OCI-LY1 (cell line): ENCODE data around the gene WBP1L.

Experiments used
- H2AFZ ChIP-seq: fragments of 200-600 bp; sonication (generic), shearing (Covaris generic); 2 replicates; pipeline ENCODE4 v1.6.0; 2014; ENCODE audit warnings: antibody characterized with exemption, mild to moderate bottlenecking, low read length
- H3F3A ChIP-seq: fragments of 200-600 bp; sonication (generic), shearing (Covaris generic); 2 replicates; pipeline ENCODE4 v1.6.0; 2014; ENCODE audit warnings: mild to moderate bottlenecking, antibody characterized with exemption, low read length, moderate library complexity; ENCODE audit not compliant: insufficient read depth
- H3K27ac ChIP-seq: fragments of 200-600 bp; sonication (generic); 2 replicates; pipeline ENCODE4 v1.5.1; 2014; ENCODE audit warnings: low read length, mixed run types, mild to moderate bottlenecking, low read depth; ENCODE audit not compliant: poor library complexity, severe bottlenecking
- H3K27me3 ChIP-seq: fragments of 200-600 bp; sonication (generic); 2 replicates; pipeline ENCODE4 v1.6.0; 2014; ENCODE audit warnings: antibody characterized with exemption, mild to moderate bottlenecking, low read length, moderate library complexity; ENCODE audit not compliant: insufficient read depth
- H3K36me3 ChIP-seq: fragments of 200-600 bp; sonication (generic); 2 replicates; pipeline ENCODE4 v1.6.1; 2014; ENCODE audit warnings: mild to moderate bottlenecking, antibody characterized with exemption, low read length, moderate library complexity, mixed read lengths; ENCODE audit not compliant: insufficient read depth
- H3K4me1 ChIP-seq: fragments of 200-600 bp; sonication (generic); 2 replicates; pipeline ENCODE4 v1.5.1; 2014; ENCODE audit warnings: mild to moderate bottlenecking, low read length, moderate library complexity; ENCODE audit not compliant: insufficient read depth, severe bottlenecking
- H3K4me2 ChIP-seq: fragments of 200-600 bp; sonication (generic), shearing (Covaris generic); 2 replicates; pipeline ENCODE4 v1.6.1; 2014; ENCODE audit warnings: low read length
- H3K4me3 ChIP-seq: fragments of 200-600 bp; sonication (generic); 2 replicates; pipeline ENCODE4 v1.5.1; 2014; ENCODE audit warnings: low read length, low read depth, mild to moderate bottlenecking, mixed read lengths; ENCODE audit not compliant: poor library complexity, severe bottlenecking
- H3K79me2 ChIP-seq: fragments of 200-600 bp; shearing (Covaris generic); 2 replicates; pipeline ENCODE4 v1.6.1; 2016; ENCODE audit warnings: mixed run types, low read length, mixed read lengths; ENCODE audit not compliant: insufficient read depth
- H3K9ac ChIP-seq: fragments of 200-600 bp; sonication (generic), shearing (Covaris generic); 2 replicates; pipeline ENCODE4 v1.6.1; 2014; ENCODE audit warnings: mild to moderate bottlenecking, low read length, mixed read lengths
- H3K9me2 ChIP-seq: fragments of 200-600 bp; sonication (generic), shearing (Covaris generic); 2 replicates; pipeline ENCODE4 v1.6.1; 2014; ENCODE audit warnings: low read depth, mild to moderate bottlenecking, low read length, mixed read lengths
- H3K9me3 ChIP-seq: fragments of 200-600 bp; shearing (Covaris generic); 2 replicates; pipeline ENCODE4 v1.6.1; 2014; ENCODE audit warnings: low read length, mixed read lengths
- H4K20me1 ChIP-seq: fragments of 200-600 bp; sonication (generic), shearing (Covaris generic); 2 replicates; pipeline ENCODE4 v1.6.0; 2016; ENCODE audit warnings: mild to moderate bottlenecking, low read length; ENCODE audit not compliant: insufficient read depth
- CTCF ChIP-seq: fragments of 200-600 bp; sonication (generic), shearing (Covaris generic); IDR thresholded peaks from 2 replicates; pipeline ENCODE4 v1.5.1; 2017; ENCODE audit warnings: mild to moderate bottlenecking, antibody characterized with exemption, low read length, moderate library complexity, mixed read lengths
- EZH2 ChIP-seq: fragments of 200-600 bp; sonication (generic), shearing (Covaris generic); IDR thresholded peaks from 2 replicates; pipeline ENCODE4 v1.8.0; 2017; ENCODE audit warnings: borderline replicate concordance, mixed run types, mild to moderate bottlenecking, antibody characterized with exemption, low read length, moderate library complexity, mixed read lengths

The WBP1L gene

GRCh38 chr10:102701272-102701671 lies 42.5 kb upstream of the WBP1L start:
- no peaks in the 10 kb centered on the region for H3K9me2 ChIP-seq
- no peak overlapping the region for H2AFZ ChIP-seq
- no peak overlapping the region for H3K27ac ChIP-seq
- H3F3A ChIP-seq: no peaks in the 10 kb centered on the region
- TF ChIP-seq EZH2 (no peak), CTCF (no peak)
- no peaks in the 10 kb centered on the region for H4K20me1 ChIP-seq
- no peak overlapping the region for H3K9ac ChIP-seq
- no peak overlapping the region for H3K4me3 ChIP-seq
- no peaks in the 10 kb centered on the region for H3K27me3 ChIP-seq
- peaks cover 5% of the 10 kb centered on the region for H3K4me1 ChIP-seq
- no peak overlapping the region for H3K4me2 ChIP-seq
- 0 out of 2 replicates have a peak, but pooled peaks cover 4% of the 10 kb centered on the region for H3K36me3 ChIP-seq
- H3K9me3 ChIP-seq: no peaks in the 10 kb centered on the region
- H3K79me2 ChIP-seq: no peaks in the 10 kb centered on the region

GRCh38 chr10:102701796-102702195 lies 42.0 kb upstream of the WBP1L start:
- Histone ChIP-seq H2AFZ (no peak overlapping the region), H3K79me2 (no peaks in the 10 kb centered on the region), H3K4me2 (no peak overlapping the region), H3K4me3 (no peak overlapping the region), H3F3A (no peaks in the 10 kb centered on the region), H3K9me2 (no peaks in the 10 kb centered on the region), H3K9me3 (no peaks in the 10 kb centered on the region), H3K9ac (no peak overlapping the region), H4K20me1 (no peaks in the 10 kb centered on the region), H3K27me3 (no peaks in the 10 kb centered on the region), H3K36me3 (0 out of 2 replicates have a peak, but pooled peaks cover under 1% of the 10 kb centered on the region), H3K4me1 (peaks cover 5% of the 10 kb centered on the region), H3K27ac (no peak overlapping the region)
- TF ChIP-seq CTCF (no peak), EZH2 (no peak)

GRCh38 chr10:102702742-102703141 lies 41.0 kb upstream of the WBP1L start:
- Histone ChIP-seq H3K27me3 (no peaks in the 10 kb centered on the region), H3F3A (no peaks in the 10 kb centered on the region), H3K9me2 (no peaks in the 10 kb centered on the region), H3K9ac (no peak overlapping the region), H3K4me2 (no peak overlapping the region), H3K4me1 (peaks cover 5% of the 10 kb centered on the region), H3K36me3 (no peaks in the 10 kb centered on the region), H3K79me2 (no peaks in the 10 kb centered on the region), H4K20me1 (no peaks in the 10 kb centered on the region), H3K9me3 (no peaks in the 10 kb centered on the region), H3K4me3 (no peak overlapping the region), H3K27ac (no peak overlapping the region), H2AFZ (no peak overlapping the region)
- TF ChIP-seq CTCF (no peak), EZH2 (no peak)
